ENCODE measurements around the gene SLC17A3. TPM values are rescaled to one million over a fixed set of nuclear protein-coding genes. Genes with fewer than 3 reads are reported as not detected.
A peak's percentile ranks its signal among the peaks of the same experiment; 100 is the strongest.

SLC17A3 gene
- total and polyA plus RNA-seq, 7 experiments from 2014 or later = 0.36 TPM; not detected in 6

DNA sequence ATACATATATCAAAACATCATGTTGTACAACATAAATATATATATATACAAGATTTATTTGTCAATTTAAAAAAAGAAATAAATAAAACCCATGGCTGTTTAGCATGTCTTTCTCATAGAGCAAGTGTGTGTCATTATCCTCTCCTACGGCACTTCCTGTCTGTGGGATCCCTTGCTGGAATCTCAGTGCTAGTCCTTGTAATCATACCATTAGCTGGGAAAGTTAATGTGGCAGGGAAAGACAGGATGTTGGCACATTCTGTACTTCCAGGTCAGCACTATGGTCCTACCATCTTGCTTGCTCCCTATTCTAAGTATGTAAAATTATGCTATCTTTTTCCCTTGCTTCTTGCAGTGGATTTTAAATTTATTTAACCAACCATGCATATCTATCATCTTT lies 9.5 kb upstream of the SLC17A3 start:
- H3K9me3 Mint-ChIP-seq = no peaks in the 10 kb centered on the region
- Histone ChIP-seq H3K27ac (ENCODE audit: low read depth, low read length) (no peak overlapping the region), H3K4me3 (ENCODE audit: low read length) (no peak overlapping the region), H3K36me3 (ENCODE audit: control insufficient read depth in 2 of 3, insufficient read depth in 3 of 3, low read length in 3 of 3) (no peaks in the 10 kb centered on the region), H3K9me3 (ENCODE audit: control insufficient read depth in 2 of 3, low read length in 3 of 3) (no peaks in the 10 kb centered on the region), H3K27me3 (ENCODE audit: control insufficient read depth in 2 of 2, insufficient read depth in 2 of 2, low read length in 2 of 2) (no peaks in the 10 kb centered on the region), H3K4me1 (ENCODE audit: control insufficient read depth in 2 of 2, insufficient read depth in 2 of 2, low read length in 2 of 2) (no peaks in the 10 kb centered on the region)
- intact Hi-C loops (cut with micrococcal nuclease) = loop anchor here (2.0 to 5.0 kb wide), 4 partner anchors 17 to 163 kb away; no protein-coding TSS in a partner anchor
- H3K27ac Mint-ChIP-seq = no peak overlapping the region
- ATAC-seq (no peak), DNase-seq (no peak)
- peaks cover 0 to 14% (median 0%) of the 10 kb centered on the region in 7 donors for H3K4me1 Mint-ChIP-seq
- peaks cover 0 to 4% (median 0%) of the 10 kb centered on the region in 5 donors for H3K36me3 Mint-ChIP-seq
- ChIA-PET CTCF (no interaction called here), POLR2A (no interaction called here)
- peaks cover 0 to 12% (median 2%) of the 10 kb centered on the region in 5 donors for H3K27me3 Mint-ChIP-seq
- no peak overlapping the region for H3K4me3 Mint-ChIP-seq

DNA sequence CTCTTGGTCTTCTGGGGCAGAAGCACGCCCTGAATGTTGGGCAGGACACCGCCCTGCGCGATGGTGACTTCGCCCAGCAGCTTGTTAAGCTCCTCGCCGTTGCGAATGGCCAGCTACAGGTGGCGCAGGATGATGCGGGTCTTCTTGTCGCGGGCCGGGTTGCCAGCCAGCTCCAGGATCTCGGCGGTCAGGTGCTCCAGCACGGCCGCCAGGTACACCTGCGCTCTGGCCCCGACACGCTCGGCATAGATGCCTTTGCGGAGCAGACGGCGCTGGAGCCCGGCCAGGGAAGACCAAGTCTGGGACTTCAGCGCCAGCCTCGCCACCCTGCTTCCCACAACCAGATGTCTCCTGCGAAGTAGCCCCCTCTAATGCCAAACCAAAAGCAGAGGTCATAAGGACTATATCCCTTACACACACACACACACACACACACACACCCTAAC lies 8.0 kb upstream of the SLC17A3 start:
- Histone ChIP-seq H3K27ac (ENCODE audit: low read depth, low read length) (no peak overlapping the region), H3K4me1 (ENCODE audit: control insufficient read depth in 2 of 2, insufficient read depth in 2 of 2, low read length in 2 of 2) (no peaks in the 10 kb centered on the region), H3K9me3 (ENCODE audit: control insufficient read depth in 2 of 3, low read length in 3 of 3) (no peaks in the 10 kb centered on the region), H3K27me3 (ENCODE audit: control insufficient read depth in 2 of 2, insufficient read depth in 2 of 2, low read length in 2 of 2) (no peaks in the 10 kb centered on the region), H3K4me3 (ENCODE audit: low read length) (peak overlapping the region; percentile 53), H3K36me3 (ENCODE audit: control insufficient read depth in 2 of 3, insufficient read depth in 3 of 3, low read length in 3 of 3) (no peaks in the 10 kb centered on the region)
- peak overlapping the region in 8 of 10 donors; percentile 71 to 88 (median 84) for H3K4me3 Mint-ChIP-seq
- H3K27ac Mint-ChIP-seq = peak overlapping the region in 4 of 9 donors; percentile 16 to 60 (median 33)
- ATAC-seq (peak; percentile 81), DNase-seq (peak in 7 of 9 donors; percentile 10 to 61 (median 35))
- H3K36me3 Mint-ChIP-seq = peaks cover 0 to 4% (median 0%) of the 10 kb centered on the region in 5 donors
- POLR2A ChIA-PET = interaction anchor here (1.5 kb wide), 1 partner anchor 121 kb away, joined by 6 read pairs; no protein-coding TSS in a partner anchor
- no peaks in the 10 kb centered on the region for H3K9me3 Mint-ChIP-seq
- intact Hi-C loops (cut with micrococcal nuclease) = loop anchor here (1.0 to 5.0 kb wide), 5 partner anchors 15 to 161 kb away; no protein-coding TSS in a partner anchor
- CTCF ChIA-PET = interaction anchor here (0.7 to 1.0 kb wide), 3 partner anchors 9 to 1780 kb away, joined by 3 to 4 read pairs (median 3); no protein-coding TSS in a partner anchor
- H3K27me3 Mint-ChIP-seq = peaks cover 0 to 7% (median 0%) of the 10 kb centered on the region in 5 donors
- H3K4me1 Mint-ChIP-seq = peaks cover 0 to 14% (median 0%) of the 10 kb centered on the region in 7 donors

DNA sequence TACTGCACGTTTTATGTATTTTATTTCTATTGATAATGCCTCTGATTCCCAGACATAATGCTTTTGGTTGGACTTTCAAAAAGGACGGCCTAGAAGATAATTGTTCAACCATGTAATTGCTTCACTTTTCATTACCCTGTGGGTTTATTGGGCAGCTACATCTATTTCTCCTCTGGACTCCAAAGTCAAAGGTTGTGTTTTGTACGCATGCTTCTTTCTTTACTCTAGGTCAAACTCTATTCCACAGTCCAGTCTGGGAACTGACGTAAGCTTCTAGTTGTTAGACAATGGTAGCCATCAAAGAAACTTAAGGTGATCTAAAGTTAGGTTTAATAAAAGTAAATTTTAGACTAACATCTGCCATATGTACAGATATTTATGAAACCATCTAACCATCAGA lies 6.6 kb upstream of the SLC17A3 start:
- Histone ChIP-seq H3K9me3 (ENCODE audit: control insufficient read depth in 2 of 3, low read length in 3 of 3) (no peaks in the 10 kb centered on the region), H3K27me3 (ENCODE audit: control insufficient read depth in 2 of 2, insufficient read depth in 2 of 2, low read length in 2 of 2) (no peaks in the 10 kb centered on the region), H3K4me1 (ENCODE audit: control insufficient read depth in 2 of 2, insufficient read depth in 2 of 2, low read length in 2 of 2) (no peaks in the 10 kb centered on the region), H3K36me3 (ENCODE audit: control insufficient read depth in 2 of 3, insufficient read depth in 3 of 3, low read length in 3 of 3) (no peaks in the 10 kb centered on the region), H3K4me3 (ENCODE audit: low read length) (no peak overlapping the region), H3K27ac (ENCODE audit: low read depth, low read length) (no peak overlapping the region)
- POLR2A ChIA-PET = no interaction called here
- CTCF ChIA-PET = no interaction called here
- DNase-seq (no peak), ATAC-seq (no peak)
- H3K4me3 Mint-ChIP-seq = no peak overlapping the region
- peaks cover 0 to 7% (median 0%) of the 10 kb centered on the region in 5 donors for H3K27me3 Mint-ChIP-seq
- intact Hi-C loops (cut with micrococcal nuclease) = loop anchor here in 1 of 2 donors (5.0 kb wide), 1 partner anchor 112 kb away; no protein-coding TSS in a partner anchor
- peaks cover 0 to 4% (median 0%) of the 10 kb centered on the region in 5 donors for H3K36me3 Mint-ChIP-seq
- peaks cover 0 to 27% (median under 1%) of the 10 kb centered on the region in 7 donors for H3K4me1 Mint-ChIP-seq
- no peaks in the 10 kb centered on the region for H3K9me3 Mint-ChIP-seq
- no peak overlapping the region for H3K27ac Mint-ChIP-seq

DNA sequence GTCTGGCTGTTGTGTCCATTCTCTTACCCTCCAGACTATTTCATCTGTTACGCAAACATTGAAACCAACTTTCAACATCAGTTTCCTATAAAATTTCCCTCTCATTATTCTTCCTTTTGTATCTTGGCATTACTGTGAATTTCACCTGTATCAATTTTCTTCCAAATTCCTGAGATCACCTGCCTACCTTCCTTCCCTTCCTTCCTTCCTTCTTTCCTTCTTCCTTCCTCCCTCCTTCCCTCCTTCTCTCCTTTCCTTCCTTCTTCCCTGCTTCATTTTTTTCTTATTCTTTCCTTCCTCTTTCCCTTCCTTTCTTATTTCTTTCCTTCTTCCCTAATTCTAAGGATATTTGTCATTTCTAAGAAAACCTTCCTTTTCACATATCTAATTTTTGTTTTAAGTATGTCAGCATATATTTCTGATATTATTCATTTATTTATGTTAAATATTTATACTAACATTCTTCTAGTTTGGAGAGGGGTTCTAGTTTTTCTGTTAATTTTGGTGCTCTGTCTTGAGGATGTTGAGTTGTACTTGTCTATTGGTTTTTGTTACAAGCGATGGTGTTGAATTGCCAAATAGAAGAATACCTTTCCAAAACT lies 4.8 kb upstream of the SLC17A3 start:
- Histone ChIP-seq H3K27ac (ENCODE audit: low read depth, low read length) (no peak overlapping the region), H3K36me3 (ENCODE audit: control insufficient read depth in 2 of 3, insufficient read depth in 3 of 3, low read length in 3 of 3) (no peaks in the 10 kb centered on the region), H3K4me3 (ENCODE audit: low read length) (no peak overlapping the region), H3K27me3 (ENCODE audit: control insufficient read depth in 2 of 2, insufficient read depth in 2 of 2, low read length in 2 of 2) (no peaks in the 10 kb centered on the region), H3K9me3 (ENCODE audit: control insufficient read depth in 2 of 3, low read length in 3 of 3) (no peaks in the 10 kb centered on the region), H3K4me1 (ENCODE audit: control insufficient read depth in 2 of 2, insufficient read depth in 2 of 2, low read length in 2 of 2) (peaks cover 4 to 5% of the 10 kb centered on the region in 2 donors)
- H3K4me3 Mint-ChIP-seq = no peak overlapping the region
- intact Hi-C loops (cut with micrococcal nuclease) = loop anchor here in 1 of 2 donors (5.0 kb wide), 1 partner anchor 83 kb away; the partner anchor contains the start of gene TRIM38
- POLR2A ChIA-PET = no interaction called here
- no peak overlapping the region for H3K27ac Mint-ChIP-seq
- no peaks in the 10 kb centered on the region for H3K9me3 Mint-ChIP-seq
- peaks cover 0 to 6% (median 0%) of the 10 kb centered on the region in 5 donors for H3K36me3 Mint-ChIP-seq
- peaks cover 10 to 44% (median 13%) of the 10 kb centered on the region in 7 donors for H3K4me1 Mint-ChIP-seq
- CTCF ChIA-PET = interaction anchor here (1.0 kb wide), 1 partner anchor 122 kb away, joined by 4 read pairs; no protein-coding TSS in a partner anchor
- H3K27me3 Mint-ChIP-seq = peaks cover 0 to 7% (median 0%) of the 10 kb centered on the region in 5 donors
- ATAC-seq (no peak), DNase-seq (no peak)

DNA sequence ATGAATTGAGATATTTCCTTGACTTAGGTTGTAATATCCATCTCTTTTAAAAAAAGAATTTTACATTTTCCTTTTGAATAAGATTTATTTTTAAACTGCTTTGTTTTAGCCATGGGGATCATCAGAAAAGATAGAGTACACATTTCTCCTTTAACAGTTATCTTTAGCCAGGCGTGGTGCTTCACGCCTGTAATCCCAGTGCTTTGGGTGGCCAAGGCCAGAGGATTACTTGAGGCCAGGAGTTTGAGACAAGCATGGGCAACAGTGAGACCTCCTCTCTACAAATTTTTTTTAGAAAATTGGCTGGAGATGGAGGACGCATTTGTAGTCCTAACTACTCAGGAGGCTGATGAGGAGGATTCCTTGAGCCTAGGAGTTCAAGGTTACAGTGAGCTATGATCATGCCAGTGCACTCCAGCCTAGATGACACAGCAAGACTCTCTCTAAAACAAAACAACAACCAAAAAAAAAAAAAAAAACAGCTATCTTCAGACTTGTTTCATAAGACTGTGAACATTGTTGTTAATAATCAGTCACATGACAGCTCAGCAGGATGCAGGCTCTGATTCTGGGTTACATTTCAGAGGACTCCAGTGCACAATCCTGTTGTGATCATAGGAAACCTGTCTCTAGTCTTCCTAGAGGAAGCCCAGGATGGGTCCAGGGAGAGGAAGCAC lies 2.0 kb upstream of the SLC17A3 start:
- intact Hi-C loops (cut with micrococcal nuclease) = loop anchor here in 1 of 2 donors (1.0 to 5.0 kb wide), 2 partner anchors 10 to 86 kb away; partner anchors contain the start of gene TRIM38
- Mint-ChIP-seq H3K4me3 (peak overlapping the region in 1 of 10 donors; percentile 6), H3K4me1 (peaks cover 13 to 46% (median 20%) of the 10 kb centered on the region in 7 donors), H3K27me3 (peaks cover 0 to 10% (median 0%) of the 10 kb centered on the region in 5 donors), H3K27ac (no peak overlapping the region), H3K36me3 (peaks cover 0 to 8% (median 0%) of the 10 kb centered on the region in 5 donors), H3K9me3 (peaks cover 0 to 5% (median 0%) of the 10 kb centered on the region in 11 donors)
- H3K27me3 ChIP-seq (ENCODE audit: control insufficient read depth in 2 of 2, insufficient read depth in 2 of 2, low read length in 2 of 2) = no peaks in the 10 kb centered on the region
- ChIA-PET POLR2A (interaction anchor here (1.4 kb wide), 1 partner anchor 144 kb away, joined by 3 read pairs; a partner anchor contains a TSS), CTCF (no interaction called here)
- ATAC-seq (no peak), DNase-seq (no peak)
- H3K4me1 ChIP-seq (ENCODE audit: control insufficient read depth in 2 of 2, insufficient read depth in 2 of 2, low read length in 2 of 2) = peaks cover 4 to 15% of the 10 kb centered on the region in 2 donors
- H3K9me3 ChIP-seq (ENCODE audit: control insufficient read depth in 2 of 3, low read length in 3 of 3) = no peaks in the 10 kb centered on the region
- no peak overlapping the region for H3K4me3 ChIP-seq (ENCODE audit: low read length)
- no peaks in the 10 kb centered on the region for H3K36me3 ChIP-seq (ENCODE audit: control insufficient read depth in 2 of 3, insufficient read depth in 3 of 3, low read length in 3 of 3)
- H3K27ac ChIP-seq (ENCODE audit: low read depth, low read length) = no peak overlapping the region

DNA sequence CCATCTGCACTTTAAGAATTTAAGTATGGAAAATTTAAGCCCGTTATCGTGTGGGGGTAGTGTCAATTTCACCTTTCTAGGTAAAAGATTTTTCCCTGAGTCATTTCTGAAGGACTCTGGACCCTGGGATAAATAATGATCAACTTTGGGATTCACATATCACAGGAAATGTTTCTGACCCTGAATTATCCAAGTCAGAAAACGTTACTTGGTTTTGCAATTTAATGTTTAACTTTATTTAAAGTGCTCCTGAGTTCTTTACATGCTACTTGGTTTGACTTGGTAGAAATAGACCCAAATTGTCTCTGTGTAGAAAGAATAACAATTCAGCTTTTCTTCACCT lies 1.5 kb upstream of the SLC17A3 start:
- H3K27ac ChIP-seq (ENCODE audit: low read depth, low read length) = no peak overlapping the region
- Mint-ChIP-seq H3K4me1 (peaks cover 13 to 46% (median 20%) of the 10 kb centered on the region in 7 donors), H3K36me3 (peaks cover 0 to 8% (median 0%) of the 10 kb centered on the region in 5 donors), H3K27ac (no peak overlapping the region), H3K9me3 (peaks cover 0 to 5% (median 0%) of the 10 kb centered on the region in 11 donors), H3K4me3 (no peak overlapping the region), H3K27me3 (peaks cover 0 to 10% (median 0%) of the 10 kb centered on the region in 5 donors)
- ATAC-seq = no peak
- H3K36me3 ChIP-seq (ENCODE audit: control insufficient read depth in 2 of 3, insufficient read depth in 3 of 3, low read length in 3 of 3) = no peaks in the 10 kb centered on the region
- intact Hi-C loops (cut with micrococcal nuclease) = loop anchor here in 1 of 2 donors (1.0 to 5.0 kb wide), 2 partner anchors 9 to 87 kb away; partner anchors contain the start of gene TRIM38
- peaks cover 4 to 15% of the 10 kb centered on the region in 2 donors for H3K4me1 ChIP-seq (ENCODE audit: control insufficient read depth in 2 of 2, insufficient read depth in 2 of 2, low read length in 2 of 2)
- H3K4me3 ChIP-seq (ENCODE audit: low read length) = no peak overlapping the region
- no peak for DNase-seq
- no peaks in the 10 kb centered on the region for H3K9me3 ChIP-seq (ENCODE audit: control insufficient read depth in 2 of 3, low read length in 3 of 3)
- no peaks in the 10 kb centered on the region for H3K27me3 ChIP-seq (ENCODE audit: control insufficient read depth in 2 of 2, insufficient read depth in 2 of 2, low read length in 2 of 2)
- POLR2A ChIA-PET = no interaction called here
- CTCF ChIA-PET = no interaction called here

Measured in naive thymus-derived CD4-positive, alpha-beta T cell (primary cell).